ENCODE data around the gene DNAJB8.
A peak's percentile ranks its signal among the peaks of the same experiment; 100 is the strongest.

Gene DNAJB8

GRCh38 chr3:128430301-128430700, 36.4 kb downstream of the DNAJB8 start:
- Histone ChIP-seq H3K27ac (ENCODE audit: low read depth, low read length) (no peak overlapping the region), H3K27me3 (ENCODE audit: control insufficient read depth, insufficient read depth, low read length) (peaks cover 19% of the 10 kb centered on the region), H3K9ac (ENCODE audit: low read length) (no peak overlapping the region), H3K4me1 (ENCODE audit: control insufficient read depth, insufficient read depth, low read length) (no peaks in the 10 kb centered on the region), H3K36me3 (ENCODE audit: control insufficient read depth, insufficient read depth, low read length) (no peaks in the 10 kb centered on the region), H3K4me3 (ENCODE audit: low read length) (no peak overlapping the region)

DNA sequence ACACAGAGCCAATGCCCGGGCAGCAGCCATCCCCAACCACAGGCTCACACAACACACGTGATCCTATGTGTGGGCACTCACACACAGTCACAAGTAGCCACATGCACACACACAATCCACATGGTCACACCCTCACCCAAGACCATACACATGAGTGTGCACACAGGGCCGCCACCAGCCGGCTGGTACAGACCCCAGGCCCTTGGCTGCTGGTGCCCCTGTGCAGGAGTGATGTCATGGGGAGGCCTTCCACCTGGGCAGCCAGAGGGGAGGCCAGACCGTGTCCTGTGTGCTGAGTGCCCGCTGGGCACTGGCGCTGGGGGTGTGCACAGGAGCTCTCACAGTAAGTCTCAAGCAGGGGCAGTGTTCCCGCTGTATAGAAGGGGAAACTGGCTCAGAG, 36.9 kb downstream of the DNAJB8 start:
- Histone ChIP-seq H3K9ac (ENCODE audit: low read length) (no peak overlapping the region), H3K27me3 (ENCODE audit: control insufficient read depth, insufficient read depth, low read length) (peaks cover 19% of the 10 kb centered on the region), H3K4me3 (ENCODE audit: low read length) (no peak overlapping the region), H3K4me1 (ENCODE audit: control insufficient read depth, insufficient read depth, low read length) (no peaks in the 10 kb centered on the region), H3K27ac (ENCODE audit: low read depth, low read length) (no peak overlapping the region), H3K36me3 (ENCODE audit: control insufficient read depth, insufficient read depth, low read length) (no peaks in the 10 kb centered on the region)

DNA sequence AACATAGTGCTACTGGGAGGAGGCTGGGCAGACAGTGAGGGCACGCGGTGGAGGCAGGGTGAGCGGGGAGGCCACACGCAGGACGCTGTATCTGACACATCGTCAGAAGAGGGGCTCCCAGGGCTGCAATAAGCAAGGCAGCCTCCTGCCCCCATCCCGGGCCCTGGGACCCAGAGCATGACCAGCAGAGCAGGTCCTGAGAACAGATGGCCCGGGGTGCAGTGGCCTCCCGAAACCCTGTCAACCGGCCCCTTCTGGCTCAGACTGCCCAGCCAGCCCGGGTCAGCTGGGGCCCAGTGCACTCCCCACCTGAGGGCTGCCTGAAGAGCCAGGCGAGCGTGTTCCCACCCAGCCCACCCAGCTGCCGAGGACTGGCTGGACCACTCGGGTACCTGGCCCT, 37.4 kb downstream of the DNAJB8 start:
- no peaks in the 10 kb centered on the region for H3K36me3 ChIP-seq (ENCODE audit: control insufficient read depth, insufficient read depth, low read length)
- peaks cover 19% of the 10 kb centered on the region for H3K27me3 ChIP-seq (ENCODE audit: control insufficient read depth, insufficient read depth, low read length)
- no peaks in the 10 kb centered on the region for H3K4me1 ChIP-seq (ENCODE audit: control insufficient read depth, insufficient read depth, low read length)
- H3K4me3 ChIP-seq (ENCODE audit: low read length) = no peak overlapping the region
- no peak overlapping the region for H3K9ac ChIP-seq (ENCODE audit: low read length)
- H3K27ac ChIP-seq (ENCODE audit: low read depth, low read length) = no peak overlapping the region

DNA sequence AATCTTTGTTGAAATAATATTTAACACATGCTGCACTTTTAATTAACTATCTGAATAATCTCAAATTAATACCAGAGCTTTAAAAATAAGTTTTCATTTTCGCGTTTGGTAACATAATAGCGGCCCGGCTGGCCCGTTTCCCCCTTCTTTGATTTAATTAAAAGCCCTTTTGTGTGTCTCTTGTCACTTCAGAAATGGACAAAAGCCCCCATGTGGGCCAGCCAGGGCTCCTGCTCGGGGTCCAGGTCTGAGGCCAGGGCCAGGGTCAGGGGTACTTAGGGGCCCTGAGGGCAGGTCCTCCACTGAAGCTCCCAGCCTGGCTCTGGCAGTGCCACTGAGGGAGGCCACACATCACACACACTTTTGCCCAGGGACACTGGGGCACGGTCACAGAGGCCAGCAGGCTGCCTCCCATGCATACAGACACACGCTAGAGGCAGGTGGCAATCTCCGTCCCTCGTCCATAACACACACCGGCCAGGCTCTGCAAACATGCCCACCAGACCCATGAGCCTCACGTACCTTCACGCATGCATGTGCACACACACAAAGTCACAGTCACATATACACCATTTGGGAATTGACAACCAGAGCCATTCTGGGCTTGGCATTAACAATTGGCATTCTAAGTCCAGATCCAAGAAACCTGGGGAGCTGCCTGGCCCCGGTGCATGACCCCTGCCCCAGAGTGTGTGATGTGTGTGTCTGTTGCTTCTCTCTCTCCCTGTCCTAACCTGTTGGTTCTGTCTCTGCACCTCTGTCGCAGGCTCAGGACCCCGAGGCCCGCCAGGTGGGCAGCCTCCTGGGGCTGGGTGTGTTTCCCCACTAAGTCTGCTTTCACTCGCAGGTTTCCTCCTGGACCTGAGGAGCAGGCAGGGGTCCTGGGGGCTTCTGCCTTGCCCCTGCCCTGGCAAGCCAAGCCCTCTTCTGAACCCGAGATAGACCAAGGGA, 38.5 kb downstream of the DNAJB8 start:
- Histone ChIP-seq H3K9ac (ENCODE audit: low read length) (no peak overlapping the region), H3K27ac (ENCODE audit: low read depth, low read length) (no peak overlapping the region), H3K27me3 (ENCODE audit: control insufficient read depth, insufficient read depth, low read length) (peaks cover 10% of the 10 kb centered on the region), H3K4me3 (ENCODE audit: low read length) (no peak overlapping the region), H3K4me1 (ENCODE audit: control insufficient read depth, insufficient read depth, low read length) (no peaks in the 10 kb centered on the region), H3K36me3 (ENCODE audit: control insufficient read depth, insufficient read depth, low read length) (no peaks in the 10 kb centered on the region)

DNA sequence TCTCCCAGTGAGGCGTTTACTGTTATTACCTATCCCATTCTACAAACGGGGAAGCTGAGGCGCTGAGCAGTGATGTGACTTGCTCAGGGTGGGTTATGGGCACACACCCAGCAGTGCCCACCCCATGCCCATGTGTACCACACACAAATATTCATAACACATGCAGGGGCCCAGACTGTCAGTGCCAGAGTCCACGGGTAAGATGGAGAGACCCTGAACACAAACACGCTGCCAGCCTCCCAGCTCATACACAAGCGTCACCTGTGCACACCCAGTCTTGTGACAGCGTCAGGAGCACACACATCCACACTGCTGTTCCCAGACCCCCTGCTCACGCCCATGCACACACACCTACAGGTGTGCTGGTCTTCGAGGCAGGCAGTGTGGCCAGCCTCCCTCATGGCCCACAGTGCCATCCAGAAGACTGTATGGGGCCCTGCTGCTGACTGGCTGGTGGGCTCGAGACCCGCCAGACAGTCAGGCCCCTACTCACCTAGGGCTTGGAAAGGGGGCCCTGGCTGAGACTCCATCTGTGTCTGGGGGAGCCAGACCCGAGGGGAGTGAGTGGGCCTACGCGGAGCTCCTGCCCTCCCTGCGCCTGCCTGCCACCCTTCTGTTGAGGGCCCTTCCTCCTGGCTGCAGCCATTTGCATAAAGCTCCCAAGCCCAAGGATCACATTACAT, 39.4 kb downstream of the DNAJB8 start:
- no peak overlapping the region for H3K9ac ChIP-seq (ENCODE audit: low read length)
- no peaks in the 10 kb centered on the region for H3K4me1 ChIP-seq (ENCODE audit: control insufficient read depth, insufficient read depth, low read length)
- no peaks in the 10 kb centered on the region for H3K36me3 ChIP-seq (ENCODE audit: control insufficient read depth, insufficient read depth, low read length)
- H3K27me3 ChIP-seq (ENCODE audit: control insufficient read depth, insufficient read depth, low read length) = peaks cover 5% of the 10 kb centered on the region
- no peak overlapping the region for H3K27ac ChIP-seq (ENCODE audit: low read depth, low read length)
- no peak overlapping the region for H3K4me3 ChIP-seq (ENCODE audit: low read length)

- no peaks in the 10 kb centered on the region for H3K4me1 ChIP-seq (ENCODE audit: control insufficient read depth, insufficient read depth, low read length)
- H3K4me3 ChIP-seq (ENCODE audit: low read length) = peak overlapping the region; percentile 53
- no peaks in the 10 kb centered on the region for H3K36me3 ChIP-seq (ENCODE audit: control insufficient read depth, insufficient read depth, low read length)
- no peak overlapping the region for H3K27ac ChIP-seq (ENCODE audit: low read depth, low read length)
- no peak overlapping the region for H3K9ac ChIP-seq (ENCODE audit: low read length)
- H3K27me3 ChIP-seq (ENCODE audit: control insufficient read depth, insufficient read depth, low read length) = no peaks in the 10 kb centered on the region
Observed at GRCh38 chr3:128426128-128426921, 40.4 kb downstream of the DNAJB8 start.

DNA sequence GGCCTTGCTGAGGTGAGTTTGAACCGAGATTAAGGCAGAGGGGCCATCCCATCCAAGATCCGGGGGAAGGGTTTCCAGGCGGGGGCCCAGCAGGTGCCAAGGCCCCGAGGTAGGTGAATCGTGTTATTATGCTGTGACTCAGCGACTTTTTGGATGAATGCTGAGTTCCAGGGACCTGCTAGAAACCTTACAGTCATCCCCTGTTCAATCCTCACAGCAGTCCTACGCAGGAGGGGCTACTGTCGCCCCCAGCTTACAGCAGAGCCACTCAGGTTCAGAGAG, 40.9 kb downstream of the DNAJB8 start:
- H3K4me1 ChIP-seq (ENCODE audit: control insufficient read depth, insufficient read depth, low read length) = no peaks in the 10 kb centered on the region
- H3K36me3 ChIP-seq (ENCODE audit: control insufficient read depth, insufficient read depth, low read length) = no peaks in the 10 kb centered on the region
- no peaks in the 10 kb centered on the region for H3K27me3 ChIP-seq (ENCODE audit: control insufficient read depth, insufficient read depth, low read length)
- H3K4me3 ChIP-seq (ENCODE audit: low read length) = no peak overlapping the region
- H3K27ac ChIP-seq (ENCODE audit: low read depth, low read length) = no peak overlapping the region
- H3K9ac ChIP-seq (ENCODE audit: low read length) = no peak overlapping the region

- Histone ChIP-seq H3K27ac (ENCODE audit: low read depth, low read length) (no peak overlapping the region), H3K27me3 (ENCODE audit: control insufficient read depth, insufficient read depth, low read length) (no peaks in the 10 kb centered on the region), H3K4me1 (ENCODE audit: control insufficient read depth, insufficient read depth, low read length) (no peaks in the 10 kb centered on the region), H3K9ac (ENCODE audit: low read length) (no peak overlapping the region), H3K4me3 (ENCODE audit: low read length) (no peak overlapping the region), H3K36me3 (ENCODE audit: control insufficient read depth, insufficient read depth, low read length) (no peaks in the 10 kb centered on the region)
Observed at GRCh38 chr3:128425142-128425845, 41.4 kb downstream of the DNAJB8 start.

GRCh38 chr3:128424508-128425069, 42.1 kb downstream of the DNAJB8 start:
- Histone ChIP-seq H3K27ac (ENCODE audit: low read depth, low read length) (no peak overlapping the region), H3K36me3 (ENCODE audit: control insufficient read depth, insufficient read depth, low read length) (no peaks in the 10 kb centered on the region), H3K4me1 (ENCODE audit: control insufficient read depth, insufficient read depth, low read length) (no peaks in the 10 kb centered on the region), H3K27me3 (ENCODE audit: control insufficient read depth, insufficient read depth, low read length) (no peaks in the 10 kb centered on the region), H3K4me3 (ENCODE audit: low read length) (no peak overlapping the region), H3K9ac (ENCODE audit: low read length) (no peak overlapping the region)

DNA sequence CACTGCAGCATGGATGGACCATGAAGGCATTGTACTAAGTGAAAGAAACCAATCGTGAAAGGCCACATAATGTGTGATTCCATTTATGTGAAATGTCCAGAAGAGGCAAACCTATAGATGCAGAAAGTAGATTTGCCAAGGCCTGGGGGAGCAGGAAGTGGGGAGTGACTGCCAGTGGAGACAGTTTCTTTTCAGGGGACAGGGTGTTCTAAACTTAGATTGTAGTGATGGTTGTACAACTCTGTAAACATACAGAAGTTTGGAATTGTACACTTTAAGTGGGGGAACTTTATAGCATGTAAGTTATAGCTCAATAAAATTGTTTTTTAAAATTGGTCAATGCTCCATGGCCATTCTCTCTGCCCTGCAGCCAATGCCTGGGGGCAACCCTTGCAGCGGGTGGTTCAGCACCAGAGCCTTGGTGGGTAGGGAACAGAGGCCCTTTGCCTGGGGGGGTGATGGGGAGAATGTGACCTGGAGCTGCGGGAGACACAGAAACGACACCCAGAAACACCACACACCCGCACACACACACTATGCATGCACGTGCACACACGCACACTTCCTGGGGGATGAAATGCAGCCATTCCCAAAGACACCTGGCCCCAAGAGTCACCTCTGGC, 43.1 kb downstream of the DNAJB8 start:
- H3K36me3 ChIP-seq (ENCODE audit: control insufficient read depth, insufficient read depth, low read length) = no peaks in the 10 kb centered on the region
- no peak overlapping the region for H3K9ac ChIP-seq (ENCODE audit: low read length)
- no peaks in the 10 kb centered on the region for H3K27me3 ChIP-seq (ENCODE audit: control insufficient read depth, insufficient read depth, low read length)
- H3K4me3 ChIP-seq (ENCODE audit: low read length) = no peak overlapping the region
- H3K27ac ChIP-seq (ENCODE audit: low read depth, low read length) = no peak overlapping the region
- H3K4me1 ChIP-seq (ENCODE audit: control insufficient read depth, insufficient read depth, low read length) = no peaks in the 10 kb centered on the region

DNA sequence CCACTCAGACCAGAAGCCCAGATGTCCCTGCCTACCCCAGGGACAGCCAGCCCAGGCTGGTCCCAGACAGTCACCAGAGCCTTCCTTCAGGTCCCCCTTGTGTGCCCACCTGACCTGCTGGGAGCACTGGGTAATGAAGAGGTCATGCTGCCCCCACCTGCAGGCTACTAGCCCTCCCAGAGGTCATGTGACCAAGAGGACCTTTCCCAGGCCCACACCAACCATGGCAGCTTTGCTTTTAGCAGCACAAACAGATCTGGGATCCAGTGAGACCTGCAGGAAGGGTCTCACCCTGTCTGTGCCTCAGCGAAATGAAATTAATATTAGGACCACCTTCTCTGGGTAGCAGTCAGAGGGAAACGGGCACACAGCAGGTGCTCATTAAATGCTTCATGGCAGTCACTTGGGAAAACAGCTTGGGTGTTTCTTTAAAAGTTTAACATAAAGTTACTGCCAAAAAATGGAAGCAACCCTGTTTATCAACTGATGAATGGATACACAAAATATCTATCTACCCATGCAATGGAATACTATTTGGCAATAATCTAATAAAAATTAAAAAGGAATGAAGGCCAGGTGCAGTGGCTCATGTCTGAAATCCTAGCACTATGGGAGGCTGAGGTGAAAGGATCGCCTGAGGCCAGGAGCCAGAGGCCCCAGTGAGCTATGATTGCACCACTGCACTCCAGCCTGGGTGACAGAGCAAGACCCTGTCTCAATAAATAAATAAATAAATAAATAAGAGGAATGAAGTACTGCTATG, 43.7 kb downstream of the DNAJB8 start:
- Histone ChIP-seq H3K36me3 (ENCODE audit: control insufficient read depth, insufficient read depth, low read length) (no peaks in the 10 kb centered on the region), H3K27me3 (ENCODE audit: control insufficient read depth, insufficient read depth, low read length) (no peaks in the 10 kb centered on the region), H3K4me3 (ENCODE audit: low read length) (no peak overlapping the region)

More for the DNA sequence above, 43.7 kb downstream of the DNAJB8 start:
- H3K4me1 ChIP-seq (ENCODE audit: control insufficient read depth, insufficient read depth, low read length) = no peaks in the 10 kb centered on the region
- no peak overlapping the region for H3K27ac ChIP-seq (ENCODE audit: low read depth, low read length)
- no peak overlapping the region for H3K9ac ChIP-seq (ENCODE audit: low read length)
